HEK293 (cell line): ENCODE data around the gene EML3.

ENCODE experiments used
- FEZF1 ChIP-seq: fragments of 450-650 bp; formaldehyde crosslinking; IDR thresholded peaks from 2 replicates; pipeline ENCODE4 v1.5.1; 2016; ENCODE audit warnings: missing biosample characterization, missing genetic modification characterization
- GLI4 ChIP-seq: fragments of 450-650 bp; formaldehyde crosslinking; IDR thresholded peaks from 2 replicates; pipeline ENCODE4 v1.5.1; 2016; ENCODE audit warnings: missing biosample characterization, missing genetic modification characterization
- HOXA7 ChIP-seq: sonication (generic); formaldehyde crosslinking; IDR thresholded peaks from 2 replicates; pipeline ENCODE4 v1.8.1; 2022; ENCODE audit warnings: missing genetic modification reagents, borderline replicate concordance
- HOXC10 ChIP-seq: sonication (generic); formaldehyde crosslinking; IDR thresholded peaks from 2 replicates; pipeline ENCODE4 v1.8.1; 2023; ENCODE audit warnings: mild to moderate bottlenecking, missing genetic modification reagents
- IKZF3 ChIP-seq: fragments of 450-650 bp; IDR thresholded peaks from 2 replicates; pipeline ENCODE4 v1.5.0; 2018; ENCODE audit warnings: missing biosample characterization, mild to moderate bottlenecking, missing genetic modification characterization, moderate library complexity
- KLF16 ChIP-seq: fragments of 450-650 bp; formaldehyde crosslinking; IDR thresholded peaks from 2 replicates; pipeline ENCODE4 v1.5.1; 2017; ENCODE audit warnings: missing biosample characterization, missing genetic modification characterization
- PRDM1 ChIP-seq: fragments of 450-650 bp; formaldehyde crosslinking; IDR thresholded peaks from 2 replicates; pipeline ENCODE4; 2016; ENCODE audit warnings: missing biosample characterization, missing genetic modification characterization
- SALL2 ChIP-seq: fragments of 450-650 bp; formaldehyde crosslinking; IDR thresholded peaks from 2 replicates; pipeline ENCODE4 v1.5.0; 2017; ENCODE audit warnings: missing biosample characterization, mild to moderate bottlenecking, missing genetic modification characterization, borderline replicate concordance
- SCRT2 ChIP-seq: fragments of 450-650 bp; formaldehyde crosslinking; IDR thresholded peaks from 2 replicates; pipeline ENCODE4 v1.5.1; 2016; ENCODE audit warnings: missing biosample characterization, missing genetic modification characterization
- SP3 ChIP-seq: fragments of 450-650 bp; formaldehyde crosslinking; IDR thresholded peaks from 2 replicates; pipeline ENCODE4 v1.5.1; 2016; ENCODE audit warnings: missing biosample characterization, missing genetic modification characterization
- TRIM28 ChIP-seq: IDR thresholded peaks from 2 replicates; pipeline ENCODE4 v1.6.1; 2011; ENCODE audit warnings: low read length, control low read depth, borderline replicate concordance
- ZBTB21 ChIP-seq: fragments of 450-650 bp; formaldehyde crosslinking; IDR thresholded peaks from 2 replicates; pipeline ENCODE4 v1.5.1; 2017; ENCODE audit warnings: missing biosample characterization, missing genetic modification characterization
- ZBTB8A ChIP-seq: fragments of 450-650 bp; formaldehyde crosslinking; IDR thresholded peaks from 2 replicates; pipeline ENCODE4 v1.5.1; 2016; ENCODE audit warnings: missing biosample characterization, missing genetic modification characterization
- ZFP69B ChIP-seq: fragments of 450-650 bp; formaldehyde crosslinking; IDR thresholded peaks from 2 replicates; pipeline ENCODE4 v1.5.1; 2016; ENCODE audit warnings: missing biosample characterization, missing genetic modification characterization
- ZNF138 ChIP-seq: fragments of 450-650 bp; formaldehyde crosslinking; IDR thresholded peaks from 2 replicates; pipeline ENCODE4 v1.5.1; 2016; ENCODE audit warnings: missing biosample characterization, missing genetic modification characterization, borderline replicate concordance
- ZNF155 ChIP-seq: fragments of 450-650 bp; formaldehyde crosslinking; IDR thresholded peaks from 2 replicates; pipeline ENCODE4 v1.5.1; 2016; ENCODE audit warnings: missing biosample characterization, missing genetic modification characterization
- ZNF157 ChIP-seq: fragments of 450-650 bp; formaldehyde crosslinking; IDR thresholded peaks from 2 replicates; pipeline ENCODE4 v1.5.1; 2016; ENCODE audit warnings: missing biosample characterization, missing genetic modification characterization
- ZNF24 ChIP-seq: fragments of 450-650 bp; formaldehyde crosslinking; IDR thresholded peaks from 2 replicates; pipeline ENCODE4 v1.5.1; 2016; ENCODE audit warnings: missing biosample characterization, missing genetic modification characterization
- ZNF324 ChIP-seq: fragments of 450-650 bp; formaldehyde crosslinking; IDR thresholded peaks from 2 replicates; pipeline ENCODE4 v1.5.1; 2016; ENCODE audit warnings: missing biosample characterization, missing genetic modification characterization
- ZNF335 ChIP-seq: fragments of 450-650 bp; formaldehyde crosslinking; conservative IDR thresholded peaks from 2 replicates; pipeline ENCODE4 v1.5.1; 2016; ENCODE audit warnings: missing biosample characterization, missing genetic modification characterization
- ZNF426 ChIP-seq: fragments of 450-650 bp; formaldehyde crosslinking; IDR thresholded peaks from 2 replicates; pipeline ENCODE4 v1.5.1; 2017; ENCODE audit warnings: missing biosample characterization, missing genetic modification characterization, mild to moderate bottlenecking, inconsistent platforms, moderate library complexity
- ZNF501 ChIP-seq: fragments of 450-650 bp; formaldehyde crosslinking; IDR thresholded peaks from 2 replicates; pipeline ENCODE4 v1.5.1; 2016; ENCODE audit warnings: missing biosample characterization, missing genetic modification characterization
- ZNF529 ChIP-seq: fragments of 450-650 bp; formaldehyde crosslinking; IDR thresholded peaks from 2 replicates; pipeline ENCODE4 v1.5.1; 2017; ENCODE audit warnings: missing genetic modification characterization, missing biosample characterization; ENCODE audit not compliant: insufficient replicate concordance
- ZNF580 ChIP-seq: fragments of 450-650 bp; formaldehyde crosslinking; IDR thresholded peaks from 2 replicates; pipeline ENCODE4 v1.5.1; 2016; ENCODE audit warnings: missing biosample characterization, missing genetic modification characterization
- ZNF596 ChIP-seq: fragments of 450-650 bp; IDR thresholded peaks from 2 replicates; pipeline ENCODE4 v1.5.0; 2018; ENCODE audit warnings: missing biosample characterization, mild to moderate bottlenecking, missing genetic modification characterization, moderate library complexity
- ZNF624 ChIP-seq: fragments of 450-650 bp; formaldehyde crosslinking; IDR thresholded peaks from 2 replicates; pipeline ENCODE4 v1.5.1; 2017; ENCODE audit warnings: missing biosample characterization, missing genetic modification characterization
- ZNF645 ChIP-seq: fragments of 450-650 bp; formaldehyde crosslinking; IDR thresholded peaks from 2 replicates; pipeline ENCODE4; 2016; ENCODE audit warnings: missing biosample characterization, missing genetic modification characterization
- ZNF768 ChIP-seq: fragments of 450-650 bp; formaldehyde crosslinking; IDR thresholded peaks from 2 replicates; pipeline ENCODE4 v1.5.1; 2018; ENCODE audit warnings: missing biosample characterization, mild to moderate bottlenecking, missing genetic modification characterization
- ZSCAN16 ChIP-seq: fragments of 450-650 bp; formaldehyde crosslinking; IDR thresholded peaks from 2 replicates; pipeline ENCODE4 v1.5.1; 2016; ENCODE audit warnings: missing biosample characterization, missing genetic modification characterization
- TF ChIP-seq, protein P1 (sequence below): fragments of 450-650 bp; formaldehyde crosslinking; IDR thresholded peaks from 2 replicates; pipeline ENCODE4 v1.5.1; 2016; ENCODE audit warnings: missing biosample characterization, missing genetic modification characterization
- TF ChIP-seq, protein P2 (sequence below): fragments of 450-650 bp; formaldehyde crosslinking; IDR thresholded peaks from 2 replicates; pipeline ENCODE4 v1.5.1; 2016; ENCODE audit warnings: missing biosample characterization, missing genetic modification characterization
- TF ChIP-seq, protein P3 (sequence below): fragments of 450-650 bp; formaldehyde crosslinking; IDR thresholded peaks from 2 replicates; pipeline ENCODE4 v1.5.1; 2016; ENCODE audit warnings: missing biosample characterization, missing genetic modification characterization
- TF ChIP-seq, protein P4 (sequence below): fragments of 450-650 bp; formaldehyde crosslinking; IDR thresholded peaks from 2 replicates; pipeline ENCODE4 v1.5.1; 2016; ENCODE audit warnings: missing biosample characterization, missing genetic modification characterization, borderline replicate concordance

EML3 gene

DNA sequence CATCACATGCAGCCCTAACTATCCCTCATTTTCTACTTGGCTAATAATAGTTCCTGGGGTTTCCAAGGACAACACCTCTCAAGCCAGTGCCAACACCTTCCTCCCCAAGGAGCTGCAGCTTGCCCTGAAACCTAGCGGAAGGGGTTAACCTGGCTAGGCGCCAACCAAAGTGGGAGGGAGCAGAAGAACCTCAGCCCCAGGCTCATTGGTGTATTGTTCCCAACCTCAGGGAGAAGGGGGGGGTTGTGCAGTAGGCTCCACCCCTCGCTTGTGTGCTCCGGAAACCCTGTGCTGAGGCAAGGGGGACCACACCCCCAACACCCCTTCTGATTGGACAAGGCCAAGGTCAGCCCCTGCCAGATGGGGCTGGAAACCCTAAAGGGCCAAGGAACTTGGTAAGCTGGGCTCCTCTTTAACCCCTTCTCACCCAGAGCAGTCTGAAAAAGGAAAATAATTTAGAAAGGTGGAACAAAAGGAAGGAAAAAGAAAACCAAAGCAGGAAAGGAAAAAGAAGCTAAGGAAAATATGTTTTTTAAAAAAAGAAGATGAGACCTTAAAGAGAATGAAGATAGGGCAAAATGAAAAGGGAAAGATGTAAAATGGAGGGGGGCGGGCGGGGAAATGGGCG is 13.4 kb downstream of the EML3 start (continued):
- TF ChIP-seq, protein P1, sequence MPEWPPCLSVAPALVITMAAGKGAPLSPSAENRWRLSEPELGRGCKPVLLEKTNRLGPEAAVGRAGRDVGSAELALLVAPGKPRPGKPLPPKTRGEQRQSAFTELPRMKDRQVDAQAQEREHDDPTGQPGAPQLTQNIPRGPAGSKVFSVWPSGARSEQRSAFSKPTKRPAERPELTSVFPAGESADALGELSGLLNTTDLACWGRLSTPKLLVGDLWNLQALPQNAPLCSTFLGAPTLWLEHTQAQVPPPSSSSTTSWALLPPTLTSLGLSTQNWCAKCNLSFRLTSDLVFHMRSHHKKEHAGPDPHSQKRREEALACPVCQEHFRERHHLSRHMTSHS (tag by site-specific recombination): no peak
- TF ChIP-seq ZFP69B (tag by site-specific recombination) (no peak; the same call in 1 of the 2 replicates), ZNF596 (tag by site-specific recombination) (no peak), ZNF768 (tag by site-specific recombination) (no peak), FEZF1 (tag by site-specific recombination) (no peak; the same call in 1 of the 2 replicates), ZNF426 (tag by site-specific recombination) (no peak), ZNF138 (tag by site-specific recombination) (no peak), ZNF645 (tag by site-specific recombination) (no peak), KLF16 (tag by site-specific recombination) (no peak; the same call in 1 of the 2 replicates), IKZF3 (tag by site-specific recombination) (0 out of 2 replicates have a peak, but pooled peaks have one; percentile 24), HOXC10 (CRISPR knock-in tag) (no peak), ZNF529 (tag by site-specific recombination) (no peak), TRIM28 (0 out of 2 replicates have a peak, but pooled peaks have one; percentile 35), PRDM1 (tag by site-specific recombination) (peak; percentile 87), HOXA7 (CRISPR knock-in tag) (no peak), ZNF580 (0 out of 2 replicates have a peak, but pooled peaks have one; percentile 41), SP3 (tag by site-specific recombination) (peak; percentile 81), ZNF155 (tag by site-specific recombination) (no peak), ZBTB8A (tag by site-specific recombination) (peak; percentile 39; the same call in 1 of the 2 replicates), ZBTB21 (tag by site-specific recombination) (no peak), ZNF157 (no peak), ZNF501 (tag by site-specific recombination) (no peak), SALL2 (tag by site-specific recombination) (no peak), ZNF324 (tag by site-specific recombination) (no peak), ZNF24 (tag by site-specific recombination) (no peak), GLI4 (tag by site-specific recombination) (no peak), ZSCAN16 (tag by site-specific recombination) (no peak), ZNF335 (peak; percentile 45), SCRT2 (tag by site-specific recombination) (no peak), ZNF624 (tag by site-specific recombination) (no peak)
- TF ChIP-seq, protein P2, sequence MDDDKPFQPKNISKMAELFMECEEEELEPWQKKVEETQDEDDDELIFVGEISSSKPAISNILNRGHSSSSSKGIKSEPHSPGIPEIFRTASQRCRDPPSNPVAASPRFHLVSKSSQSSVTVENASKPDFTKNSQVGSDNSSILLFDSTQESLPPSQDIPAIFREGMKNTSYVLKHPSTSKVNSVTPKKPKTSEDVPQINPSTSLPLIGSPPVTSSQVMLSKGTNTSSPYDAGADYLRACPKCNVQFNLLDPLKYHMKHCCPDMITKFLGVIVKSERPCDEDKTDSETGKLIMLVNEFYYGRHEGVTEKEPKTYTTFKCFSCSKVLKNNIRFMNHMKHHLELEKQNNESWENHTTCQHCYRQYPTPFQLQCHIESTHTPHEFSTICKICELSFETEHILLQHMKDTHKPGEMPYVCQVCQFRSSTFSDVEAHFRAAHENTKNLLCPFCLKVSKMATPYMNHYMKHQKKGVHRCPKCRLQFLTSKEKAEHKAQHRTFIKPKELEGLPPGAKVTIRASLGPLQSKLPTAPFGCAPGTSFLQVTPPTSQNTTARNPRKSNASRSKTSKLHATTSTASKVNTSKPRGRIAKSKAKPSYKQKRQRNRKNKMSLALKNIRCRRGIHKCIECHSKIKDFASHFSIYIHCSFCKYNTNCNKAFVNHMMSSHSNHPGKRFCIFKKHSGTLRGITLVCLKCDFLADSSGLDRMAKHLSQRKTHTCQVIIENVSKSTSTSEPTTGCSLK: no peak
- TF ChIP-seq, protein P3, sequence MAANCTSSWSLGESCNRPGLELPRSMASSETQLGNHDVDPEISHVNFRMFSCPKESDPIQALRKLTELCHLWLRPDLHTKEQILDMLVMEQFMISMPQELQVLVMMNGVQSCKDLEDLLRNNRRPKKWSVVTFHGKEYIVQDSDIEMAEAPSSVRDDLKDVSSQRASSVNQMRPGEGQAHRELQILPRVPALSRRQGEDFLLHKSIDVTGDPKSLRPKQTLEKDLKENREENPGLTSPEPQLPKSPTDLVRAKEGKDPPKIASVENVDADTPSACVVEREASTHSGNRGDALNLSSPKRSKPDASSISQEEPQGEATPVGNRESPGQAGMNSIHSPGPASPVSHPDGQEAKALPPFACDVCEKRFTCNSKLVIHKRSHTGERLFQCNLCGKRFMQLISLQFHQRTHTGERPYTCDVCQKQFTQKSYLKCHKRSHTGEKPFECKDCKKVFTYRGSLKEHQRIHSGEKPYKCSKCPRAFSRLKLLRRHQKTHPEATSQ (tag by site-specific recombination): no peak
- TF ChIP-seq, protein P4, sequence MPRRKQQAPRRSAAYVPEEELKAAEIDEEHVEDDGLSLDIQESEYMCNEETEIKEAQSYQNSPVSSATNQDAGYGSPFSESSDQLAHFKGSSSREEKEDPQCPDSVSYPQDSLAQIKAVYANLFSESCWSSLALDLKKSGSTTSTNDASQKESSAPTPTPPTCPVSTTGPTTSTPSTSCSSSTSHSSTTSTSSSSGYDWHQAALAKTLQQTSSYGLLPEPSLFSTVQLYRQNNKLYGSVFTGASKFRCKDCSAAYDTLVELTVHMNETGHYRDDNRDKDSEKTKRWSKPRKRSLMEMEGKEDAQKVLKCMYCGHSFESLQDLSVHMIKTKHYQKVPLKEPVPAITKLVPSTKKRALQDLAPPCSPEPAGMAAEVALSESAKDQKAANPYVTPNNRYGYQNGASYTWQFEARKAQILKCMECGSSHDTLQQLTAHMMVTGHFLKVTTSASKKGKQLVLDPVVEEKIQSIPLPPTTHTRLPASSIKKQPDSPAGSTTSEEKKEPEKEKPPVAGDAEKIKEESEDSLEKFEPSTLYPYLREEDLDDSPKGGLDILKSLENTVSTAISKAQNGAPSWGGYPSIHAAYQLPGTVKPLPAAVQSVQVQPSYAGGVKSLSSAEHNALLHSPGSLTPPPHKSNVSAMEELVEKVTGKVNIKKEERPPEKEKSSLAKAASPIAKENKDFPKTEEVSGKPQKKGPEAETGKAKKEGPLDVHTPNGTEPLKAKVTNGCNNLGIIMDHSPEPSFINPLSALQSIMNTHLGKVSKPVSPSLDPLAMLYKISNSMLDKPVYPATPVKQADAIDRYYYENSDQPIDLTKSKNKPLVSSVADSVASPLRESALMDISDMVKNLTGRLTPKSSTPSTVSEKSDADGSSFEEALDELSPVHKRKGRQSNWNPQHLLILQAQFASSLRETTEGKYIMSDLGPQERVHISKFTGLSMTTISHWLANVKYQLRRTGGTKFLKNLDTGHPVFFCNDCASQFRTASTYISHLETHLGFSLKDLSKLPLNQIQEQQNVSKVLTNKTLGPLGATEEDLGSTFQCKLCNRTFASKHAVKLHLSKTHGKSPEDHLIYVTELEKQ (tag by site-specific recombination): no peak
